NT2/D1 (cell line): ENCODE measurements around the gene SYF2.

Source experiments
- SUZ12 ChIP-seq: IDR thresholded peaks from 2 replicates; pipeline ENCODE4 v1.6.1; 2011; ENCODE audit not compliant: insufficient read length, insufficient read depth; ENCODE audit errors: extremely low read depth
- YY1 ChIP-seq: IDR thresholded peaks from 2 replicates; pipeline ENCODE4 v1.6.1; 2011; ENCODE audit not compliant: insufficient read length, insufficient read depth
- ZNF274 ChIP-seq: IDR thresholded peaks from 2 replicates; pipeline ENCODE4 v1.6.1; 2011; ENCODE audit warnings: mild to moderate bottlenecking, low read depth, low read length

GRCh38 chr1:25245809-25246599 lies 13.7 kb upstream of the SYF2 start:
- TF ChIP-seq ZNF274 (no peak), YY1 (no peak), SUZ12 (no peak)
